ENCODE results near the gene STIM1.
"Not testable (repeated sequence)": the region's sequence is repeated elsewhere in the genome, so short reads cannot be mapped to it uniquely, and the experiment has no call there.

The STIM1 gene

DNA sequence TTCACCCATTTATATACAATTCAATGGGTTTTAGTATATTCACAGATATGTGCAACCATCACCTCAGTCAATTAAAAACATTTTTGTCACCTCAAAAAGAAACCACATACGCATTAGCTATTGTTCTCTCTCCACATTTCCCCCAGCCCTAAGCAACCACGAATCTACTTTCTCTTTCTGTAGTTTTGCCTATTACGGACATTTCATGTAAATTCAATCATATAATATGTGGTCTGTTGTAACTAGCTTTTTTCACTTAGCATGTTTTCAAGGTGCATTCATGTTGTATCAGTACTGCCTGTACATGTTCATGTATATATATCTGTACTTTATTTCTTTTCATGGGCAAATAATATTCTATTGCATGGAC, 134.4 kb downstream of the STIM1 start:
- DNase-seq: no peak

DNA sequence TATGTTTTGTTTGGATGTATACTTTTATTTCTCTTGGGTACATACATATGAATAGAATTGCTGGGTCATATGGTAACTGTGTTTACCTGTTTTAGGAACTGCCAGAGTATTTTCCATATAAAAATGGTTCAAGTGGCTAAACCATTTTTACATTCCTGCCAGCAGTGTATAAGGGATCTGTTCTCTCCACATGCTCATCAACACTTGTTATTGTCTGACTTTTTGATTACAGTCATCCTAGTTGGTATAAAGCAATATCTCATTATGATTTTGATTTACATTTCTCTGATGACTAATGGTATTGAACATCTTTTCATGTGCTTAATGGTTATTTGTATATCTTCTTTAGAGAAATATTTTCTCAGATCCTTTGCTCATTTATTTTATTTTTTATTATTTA, 134.9 kb downstream of the STIM1 start:
- no peak for DNase-seq

DNA sequence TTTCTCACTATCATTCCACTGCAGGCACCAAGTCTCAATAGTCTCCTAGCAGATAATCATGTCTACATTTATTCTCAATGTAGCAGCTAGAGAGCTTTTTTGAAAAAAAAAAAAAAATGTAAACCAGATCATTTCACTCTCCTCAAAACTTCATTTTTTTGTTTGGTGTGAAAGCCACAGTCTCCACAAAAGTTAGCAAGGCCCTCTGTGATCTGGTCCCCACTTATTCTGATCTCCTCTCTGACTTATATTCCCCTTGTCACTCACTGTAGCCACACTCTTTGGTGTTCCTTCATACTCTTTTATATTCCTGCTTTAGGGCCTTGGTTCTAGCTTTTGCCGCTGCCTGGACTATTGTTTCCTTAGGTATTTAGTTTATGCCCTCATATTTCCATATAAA, 137.5 kb downstream of the STIM1 start:
- no peak for DNase-seq

GRCh38 chr11:3994030-3994640, 138.7 kb downstream of the STIM1 start:
- DNase-seq: no peak

GRCh38 chr11:3995307-3995706, 139.8 kb downstream of the STIM1 start:
- DNase-seq: no peak

DNA sequence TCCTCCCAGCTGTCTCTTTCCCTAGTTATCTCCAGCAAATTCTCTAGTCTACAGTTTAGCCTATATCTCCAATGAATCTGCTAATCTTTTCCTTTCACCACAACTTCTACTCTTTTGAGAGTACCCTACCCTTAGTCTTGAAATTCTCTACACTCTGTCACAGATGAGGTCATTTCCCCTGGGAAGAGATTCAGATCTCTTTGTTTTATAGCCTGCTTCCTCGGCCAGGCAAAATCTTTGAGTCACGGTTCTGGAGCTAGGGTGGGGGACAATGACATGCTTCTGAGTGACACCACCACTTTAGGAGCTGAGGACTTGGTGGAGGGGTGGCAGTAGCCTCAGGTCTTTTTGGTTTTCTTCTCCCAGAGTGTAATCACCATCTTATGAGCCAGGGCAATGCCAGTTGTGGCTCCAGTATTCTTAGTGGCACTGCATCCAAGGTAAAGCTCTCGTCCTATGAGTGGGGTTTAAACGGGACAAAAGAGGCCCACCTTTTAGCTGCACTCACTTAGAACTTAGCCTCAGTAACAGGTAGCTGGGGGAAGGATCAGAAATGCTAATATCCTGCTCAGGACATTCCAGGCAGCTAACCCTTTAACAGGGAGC, 140.6 kb downstream of the STIM1 start:
- DNase-seq: no peak

DNA sequence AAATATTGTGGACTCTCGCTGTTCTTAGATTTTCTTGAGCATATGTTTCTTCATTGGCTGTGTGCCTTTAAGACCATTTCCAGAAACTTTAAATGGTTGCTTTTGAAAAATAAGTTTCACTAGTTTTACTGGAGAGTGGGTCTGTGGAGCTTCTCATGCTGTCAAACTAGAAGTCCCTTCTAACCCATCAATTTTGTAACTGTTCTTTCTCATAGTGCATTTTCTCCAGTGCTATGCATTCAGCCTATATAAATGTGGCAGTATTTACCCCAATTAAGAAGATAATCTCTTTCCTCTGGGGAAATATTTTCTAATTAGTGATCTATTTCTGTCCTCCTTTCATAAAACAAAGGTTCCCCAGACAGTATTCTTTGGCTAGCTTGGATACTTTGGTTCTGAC, 141.2 kb downstream of the STIM1 start:
- DNase-seq: no peak

- DNase-seq: not testable (repeated sequence)
Measured at GRCh38 chr11:4004753-4005152, 149.3 kb downstream of the STIM1 start.

- no peak for DNase-seq
Measured at GRCh38 chr11:4006946-4007680, 151.6 kb downstream of the STIM1 start.

DNA sequence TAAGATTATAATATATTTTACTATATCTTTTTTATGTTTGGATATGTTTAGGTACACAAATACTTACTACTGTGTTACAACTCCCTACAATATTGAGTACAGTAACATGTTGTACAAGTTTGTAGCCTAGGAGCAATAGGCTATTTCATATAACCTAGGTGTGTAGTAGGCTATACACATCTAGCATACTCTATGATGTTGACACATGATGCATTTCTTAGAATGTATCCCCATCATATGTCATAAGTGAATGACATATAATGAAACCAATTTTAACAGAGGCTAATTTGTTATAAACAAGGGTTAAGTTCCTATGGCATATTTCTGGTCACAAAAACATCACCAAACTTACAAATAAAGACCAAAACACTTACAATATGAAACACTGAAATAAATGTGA, 152.7 kb downstream of the STIM1 start:
- no peak for DNase-seq

DNA sequence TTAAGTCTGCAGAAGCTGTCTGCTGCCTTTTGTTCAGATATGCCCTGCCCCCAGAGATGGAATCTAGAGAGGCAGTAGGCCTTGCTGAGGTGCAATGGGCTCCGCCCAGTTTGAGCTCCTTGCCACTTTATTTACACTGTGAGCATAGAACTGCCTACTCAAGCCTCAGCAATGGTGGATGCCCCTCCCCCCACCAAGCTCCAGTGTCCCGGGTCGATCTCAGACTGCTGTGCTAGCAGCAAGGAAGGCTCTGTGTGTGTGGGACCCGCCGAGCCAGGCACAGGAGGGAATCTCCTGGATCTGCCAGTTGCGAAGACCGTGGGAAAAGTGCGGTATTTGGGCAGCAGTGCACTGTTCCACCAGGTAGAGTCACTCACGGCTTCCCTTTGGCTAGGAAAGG, 161.1 kb downstream of the STIM1 start:
- not testable (repeated sequence) for DNase-seq

GRCh38 chr11:4017129-4017528, 161.7 kb downstream of the STIM1 start:
- no peak for DNase-seq

GRCh38 chr11:4018641-4019040, 163.2 kb downstream of the STIM1 start:
- no peak for DNase-seq

DNA sequence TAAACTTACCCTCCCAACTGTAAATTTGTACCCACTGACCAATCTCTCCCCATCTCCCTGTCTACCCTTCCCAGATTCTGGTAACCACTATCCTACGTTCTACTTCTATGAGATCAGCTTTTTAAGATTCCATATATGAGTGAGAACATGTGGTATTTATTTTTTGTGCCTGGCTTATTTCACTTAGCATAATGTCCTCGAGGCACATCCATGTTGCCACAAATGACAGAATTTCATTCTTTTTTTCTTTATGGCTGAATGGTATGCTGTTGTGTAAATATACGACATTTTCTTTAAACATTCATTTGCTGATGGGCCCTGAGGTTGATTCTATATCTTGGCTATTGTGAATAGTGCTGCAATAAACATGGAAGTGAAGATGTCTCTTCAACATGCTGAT, 164.4 kb downstream of the STIM1 start:
- no peak for DNase-seq

DNA sequence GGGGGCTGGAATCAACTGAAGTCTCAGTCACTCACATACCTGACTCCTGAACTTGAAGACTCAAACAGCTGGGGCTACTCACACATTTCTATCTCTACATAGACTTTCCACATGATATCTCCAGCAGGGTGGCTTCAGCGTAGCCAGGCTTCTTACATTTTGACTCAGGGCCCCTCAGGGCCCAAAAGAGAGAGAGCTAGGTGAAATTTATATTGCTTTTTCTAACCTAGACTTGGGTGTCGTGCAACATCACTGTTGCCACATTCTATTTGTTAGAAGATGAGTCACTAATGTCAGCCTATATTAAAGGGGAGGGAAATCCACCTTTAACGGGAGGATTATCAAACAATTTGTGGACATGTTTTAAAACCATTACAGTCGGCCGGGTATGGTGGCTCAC, 167.2 kb downstream of the STIM1 start:
- no peak for DNase-seq

DNA sequence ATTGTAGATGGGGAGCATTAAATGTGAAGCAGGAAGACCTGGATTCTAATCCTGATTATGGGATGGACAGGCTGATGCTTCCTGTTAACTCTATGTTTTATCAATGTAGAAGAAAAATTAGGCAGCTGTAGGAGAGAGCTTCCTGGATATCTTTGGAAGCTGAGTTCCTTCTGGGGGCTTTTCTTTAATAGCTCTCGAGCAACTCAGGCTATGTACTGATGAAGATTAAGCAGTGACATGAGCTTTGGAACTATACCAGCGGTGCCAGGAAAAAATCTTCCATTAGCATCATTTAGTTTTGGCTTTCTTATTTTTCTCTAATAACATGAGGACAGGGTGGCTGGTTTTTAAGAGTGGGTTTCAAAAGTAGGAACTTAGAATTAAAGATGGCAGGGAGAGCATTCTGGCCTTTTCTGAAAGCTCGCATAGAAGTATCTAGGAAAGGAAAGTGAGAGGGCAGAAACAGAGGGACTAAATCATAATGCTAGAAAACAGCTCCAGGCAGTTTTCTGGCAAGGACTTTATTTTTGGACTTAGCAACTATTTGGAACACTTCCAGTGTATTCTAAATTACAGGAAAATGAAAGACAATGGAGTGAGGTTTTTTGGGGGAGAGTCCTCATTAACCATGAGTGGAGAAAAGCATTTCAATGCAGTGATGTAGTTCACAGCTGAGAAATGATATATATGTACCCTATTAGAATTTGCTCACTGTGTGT, 169.9 kb downstream of the STIM1 start:
- no peak for DNase-seq

GRCh38 chr11:4025967-4026324, 170.5 kb downstream of the STIM1 start:
- no peak for DNase-seq

- DNase-seq: no peak
Measured at GRCh38 chr11:4026389-4026788, 170.9 kb downstream of the STIM1 start.

- DNase-seq: no peak
Measured at GRCh38 chr11:4027746-4028145, 172.3 kb downstream of the STIM1 start.

GRCh38 chr11:4030197-4030596, 174.7 kb downstream of the STIM1 start:
- DNase-seq: peak; percentile 74

DNA sequence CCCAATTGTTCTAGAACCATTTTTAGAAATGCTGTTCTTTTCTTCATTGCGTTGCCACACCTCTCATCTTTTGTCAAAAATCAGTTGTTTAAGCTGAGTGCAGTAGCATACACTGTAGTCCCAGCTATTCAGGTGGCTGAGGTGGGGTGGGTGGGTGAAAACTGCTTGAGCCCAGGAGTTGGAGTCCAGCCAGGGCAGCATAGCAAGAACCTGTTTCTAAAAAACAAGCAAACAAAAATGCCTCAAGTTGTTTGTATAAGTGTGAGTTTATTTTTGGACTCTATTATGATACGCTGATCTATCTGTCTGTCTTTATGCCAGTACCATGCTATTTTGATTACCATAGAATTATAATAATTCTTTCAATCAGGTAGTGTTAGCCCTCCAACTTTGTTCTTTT, 176.6 kb downstream of the STIM1 start:
- DNase-seq: no peak

DNA sequence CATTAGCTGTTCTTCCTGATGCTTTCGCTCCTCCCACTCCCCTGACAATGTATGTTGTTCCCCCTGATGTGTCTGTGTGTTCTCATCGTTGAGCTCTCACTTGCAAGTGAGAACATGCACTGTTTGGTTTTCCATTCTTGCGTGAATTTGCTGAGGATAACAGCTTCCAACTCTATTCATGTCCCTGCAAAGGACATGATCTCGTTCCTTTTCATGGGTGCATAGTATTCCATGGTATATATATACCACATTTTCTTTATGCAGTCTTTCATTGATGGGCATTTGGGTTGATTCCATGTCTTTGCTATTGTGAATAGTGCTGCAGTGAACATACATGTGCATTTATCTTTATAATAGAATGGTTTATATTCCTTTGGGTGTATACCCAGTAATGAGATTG, 180.5 kb downstream of the STIM1 start:
- no peak for DNase-seq

DNA sequence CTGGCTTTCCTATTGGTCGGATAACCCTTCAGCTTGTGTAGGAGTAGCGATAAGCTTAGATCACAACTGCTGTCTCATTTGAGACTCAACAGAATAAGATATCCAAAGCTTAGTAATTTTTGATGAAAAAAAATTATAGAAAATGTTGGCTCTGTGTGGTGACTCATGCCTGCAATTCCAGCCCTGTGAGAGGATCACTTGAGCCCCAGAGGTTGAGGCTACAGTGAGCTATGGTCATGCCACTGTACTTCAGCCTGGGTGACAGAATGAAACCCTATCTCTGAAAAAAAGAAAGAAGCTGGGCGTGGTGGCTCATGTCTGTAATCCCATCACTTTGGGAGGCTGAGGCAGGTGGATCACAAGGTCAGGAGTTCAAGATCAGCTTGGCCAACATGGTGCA, 183.5 kb downstream of the STIM1 start:
- DNase-seq: no peak

GRCh38 chr11:4040461-4040860, 185.0 kb downstream of the STIM1 start:
- no peak for DNase-seq
